Loucy (cell line): ENCODE data around the gene PDE3B.

Experiments
- EZH2phosphoT487 ChIP-seq: fragments of 200-600 bp; IDR thresholded peaks from 2 replicates; pipeline ENCODE4 v1.6.1; 2018; ENCODE audit warnings: antibody characterized with exemption, mild to moderate bottlenecking, moderate library complexity, borderline replicate concordance
- TF ChIP-seq, protein P1 (sequence below): fragments of 200-600 bp; sonication (generic); conservative IDR thresholded peaks from 2 replicates; pipeline ENCODE4 v1.5.1; 2014; ENCODE audit warnings: mild to moderate bottlenecking, antibody characterized with exemption, low read length

DNA sequence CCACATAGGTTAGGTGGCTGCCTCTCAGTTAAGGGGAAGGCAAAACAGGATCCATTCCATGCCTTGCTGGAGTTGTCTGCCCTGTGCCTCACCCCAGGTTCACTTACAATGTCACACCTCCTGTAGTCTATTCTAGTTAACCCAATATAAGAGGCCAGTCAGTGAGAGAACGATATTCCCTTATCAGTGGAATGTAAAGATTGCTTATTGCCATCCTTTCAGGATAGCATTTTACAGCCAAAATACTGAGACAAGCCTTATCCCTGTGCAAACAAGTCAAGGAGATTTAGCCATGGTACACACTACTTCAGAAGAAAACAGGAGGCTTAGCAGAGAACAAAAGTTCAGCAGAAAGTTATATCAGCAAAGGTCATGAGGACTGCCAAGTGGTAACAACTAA lies 242.9 kb downstream of the PDE3B start:
- TF ChIP-seq EZH2phosphoT487: no peak
- TF ChIP-seq, protein P1, sequence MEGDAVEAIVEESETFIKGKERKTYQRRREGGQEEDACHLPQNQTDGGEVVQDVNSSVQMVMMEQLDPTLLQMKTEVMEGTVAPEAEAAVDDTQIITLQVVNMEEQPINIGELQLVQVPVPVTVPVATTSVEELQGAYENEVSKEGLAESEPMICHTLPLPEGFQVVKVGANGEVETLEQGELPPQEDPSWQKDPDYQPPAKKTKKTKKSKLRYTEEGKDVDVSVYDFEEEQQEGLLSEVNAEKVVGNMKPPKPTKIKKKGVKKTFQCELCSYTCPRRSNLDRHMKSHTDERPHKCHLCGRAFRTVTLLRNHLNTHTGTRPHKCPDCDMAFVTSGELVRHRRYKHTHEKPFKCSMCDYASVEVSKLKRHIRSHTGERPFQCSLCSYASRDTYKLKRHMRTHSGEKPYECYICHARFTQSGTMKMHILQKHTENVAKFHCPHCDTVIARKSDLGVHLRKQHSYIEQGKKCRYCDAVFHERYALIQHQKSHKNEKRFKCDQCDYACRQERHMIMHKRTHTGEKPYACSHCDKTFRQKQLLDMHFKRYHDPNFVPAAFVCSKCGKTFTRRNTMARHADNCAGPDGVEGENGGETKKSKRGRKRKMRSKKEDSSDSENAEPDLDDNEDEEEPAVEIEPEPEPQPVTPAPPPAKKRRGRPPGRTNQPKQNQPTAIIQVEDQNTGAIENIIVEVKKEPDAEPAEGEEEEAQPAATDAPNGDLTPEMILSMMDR: no peak
